ENCODE measurements around the gene PRL.

PRL gene

DNA sequence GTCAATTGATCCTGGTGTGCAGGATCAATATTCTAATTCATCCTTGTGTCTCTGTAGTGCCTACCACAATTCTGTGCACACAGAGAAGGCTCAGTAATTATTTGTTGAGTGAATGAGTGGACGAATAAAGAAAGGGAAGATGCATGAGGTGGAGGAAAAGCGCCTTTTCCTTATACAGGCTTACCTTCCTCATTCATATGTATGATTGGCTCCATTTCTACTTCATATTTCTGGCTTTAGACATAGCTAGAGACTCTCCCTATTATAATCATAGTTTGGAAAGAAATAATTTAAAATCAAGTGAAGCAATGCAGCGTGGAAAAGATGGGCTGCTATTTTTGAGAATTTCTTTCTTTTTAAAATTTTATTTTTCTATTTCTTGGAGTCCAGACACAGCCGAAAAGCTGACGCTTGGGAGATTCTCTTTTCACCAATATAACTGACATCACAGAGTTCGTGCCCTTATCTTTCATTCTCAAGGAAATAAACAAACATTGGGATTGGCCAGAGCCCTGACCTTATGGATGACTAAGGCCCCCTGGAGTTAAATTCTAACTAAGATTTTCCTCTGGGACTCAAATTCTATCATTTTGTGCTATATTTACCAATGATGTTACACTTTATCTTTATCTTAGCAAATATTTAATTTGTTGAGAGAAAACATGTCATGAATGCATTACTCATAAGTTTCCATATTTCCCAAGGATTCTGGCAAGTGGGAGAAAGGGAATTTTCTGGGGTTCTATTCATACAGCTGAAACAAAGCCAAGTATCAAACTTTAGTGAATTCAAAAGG is 48.1 kb downstream of the PRL start:
- TF ChIP-seq ZFX (IDR thresholded peaks at IDR 0.05), result no peak
- TF ChIP-seq, protein P1, sequence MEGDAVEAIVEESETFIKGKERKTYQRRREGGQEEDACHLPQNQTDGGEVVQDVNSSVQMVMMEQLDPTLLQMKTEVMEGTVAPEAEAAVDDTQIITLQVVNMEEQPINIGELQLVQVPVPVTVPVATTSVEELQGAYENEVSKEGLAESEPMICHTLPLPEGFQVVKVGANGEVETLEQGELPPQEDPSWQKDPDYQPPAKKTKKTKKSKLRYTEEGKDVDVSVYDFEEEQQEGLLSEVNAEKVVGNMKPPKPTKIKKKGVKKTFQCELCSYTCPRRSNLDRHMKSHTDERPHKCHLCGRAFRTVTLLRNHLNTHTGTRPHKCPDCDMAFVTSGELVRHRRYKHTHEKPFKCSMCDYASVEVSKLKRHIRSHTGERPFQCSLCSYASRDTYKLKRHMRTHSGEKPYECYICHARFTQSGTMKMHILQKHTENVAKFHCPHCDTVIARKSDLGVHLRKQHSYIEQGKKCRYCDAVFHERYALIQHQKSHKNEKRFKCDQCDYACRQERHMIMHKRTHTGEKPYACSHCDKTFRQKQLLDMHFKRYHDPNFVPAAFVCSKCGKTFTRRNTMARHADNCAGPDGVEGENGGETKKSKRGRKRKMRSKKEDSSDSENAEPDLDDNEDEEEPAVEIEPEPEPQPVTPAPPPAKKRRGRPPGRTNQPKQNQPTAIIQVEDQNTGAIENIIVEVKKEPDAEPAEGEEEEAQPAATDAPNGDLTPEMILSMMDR (conservative IDR thresholded peaks at IDR 0.05), result no peak
- H3K27ac ChIP-seq, result no peak overlapping the region

DNA sequence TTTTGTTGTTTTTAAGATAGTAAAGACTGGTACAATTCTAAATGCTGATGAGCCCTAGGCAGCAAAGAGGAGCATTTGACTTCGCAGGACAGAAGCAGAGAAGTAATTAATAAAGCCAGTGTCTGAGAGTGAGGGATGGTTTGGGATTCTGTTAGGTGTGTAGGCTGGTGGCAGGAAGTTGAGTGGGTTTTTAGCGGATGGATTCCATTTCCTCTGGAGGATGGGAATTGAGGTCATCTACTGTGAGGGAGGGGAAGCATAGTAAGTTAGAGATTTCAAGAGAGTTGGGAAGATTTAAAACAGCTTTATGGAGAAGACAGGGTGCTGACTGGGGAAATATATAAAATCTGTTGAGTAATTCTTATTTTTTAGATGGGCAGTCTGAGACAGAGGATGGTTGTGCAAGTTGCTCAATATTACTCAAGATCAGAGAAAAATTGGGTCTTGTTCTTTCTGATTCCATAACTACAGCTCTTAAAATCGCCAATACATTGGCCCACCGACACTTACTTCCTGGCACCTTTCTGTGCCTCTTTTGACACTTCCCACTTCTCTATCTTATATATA is 48.8 kb downstream of the PRL start:
- TF ChIP-seq, protein P1 (conservative IDR thresholded peaks at IDR 0.05), result no peak
- no peak for TF ChIP-seq ZFX (IDR thresholded peaks at IDR 0.05)
- H3K27ac ChIP-seq, result no peak overlapping the region

DNA sequence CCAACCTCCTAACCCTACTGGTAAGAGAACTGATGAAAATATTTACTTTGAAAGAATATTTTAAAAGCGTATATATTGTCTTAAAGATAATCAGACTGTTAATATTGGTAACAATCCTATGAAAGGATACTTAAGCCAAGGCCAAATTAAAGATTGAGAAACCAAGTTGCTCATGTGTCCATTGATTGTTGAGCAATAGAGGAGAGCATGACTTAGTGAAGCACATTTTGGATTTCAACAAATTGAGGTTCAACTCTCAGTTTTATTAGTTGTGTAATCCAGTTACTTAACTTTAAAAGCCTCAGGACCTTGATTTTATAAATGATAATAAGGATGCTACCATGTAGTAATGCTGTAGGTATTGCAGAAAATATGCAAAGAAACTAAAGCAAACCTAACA is 56.8 kb downstream of the PRL start:
- TF ChIP-seq, protein P1 (conservative IDR thresholded peaks at IDR 0.05), result no peak
- TF ChIP-seq ZFX (IDR thresholded peaks at IDR 0.05), result no peak
- H3K27ac ChIP-seq, result no peak overlapping the region

DNA sequence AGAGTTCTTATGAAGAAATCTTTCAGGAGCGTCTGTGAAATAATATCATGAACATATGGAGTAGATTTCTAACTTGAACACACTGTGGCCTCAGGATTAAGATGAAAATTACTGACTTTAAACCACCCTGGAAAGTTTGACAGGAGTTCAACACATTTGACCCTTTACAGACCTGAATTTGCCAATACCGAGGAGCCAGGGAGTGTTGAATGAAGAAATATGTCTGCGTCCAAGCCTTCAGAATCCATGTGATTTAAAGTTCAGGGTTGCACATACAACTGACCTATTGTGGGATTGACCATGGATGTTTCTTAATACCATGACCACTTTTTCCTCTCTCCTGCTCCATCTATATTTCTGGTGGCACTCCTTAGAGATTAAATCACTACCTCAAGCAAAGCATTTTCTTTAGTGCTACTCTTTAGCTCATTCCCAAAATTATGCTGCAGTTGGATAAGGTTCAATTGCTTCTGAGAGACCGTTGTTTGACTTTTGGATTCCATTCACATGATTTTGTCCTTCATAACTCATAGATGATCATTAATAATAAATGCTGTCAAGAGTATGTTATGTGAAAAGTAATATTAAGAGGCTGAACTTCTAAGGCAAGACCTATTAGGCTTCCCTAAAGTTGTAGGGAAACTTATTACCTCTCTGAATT is 57.4 kb downstream of the PRL start:
- no peak for TF ChIP-seq ZFX (IDR thresholded peaks at IDR 0.05)
- TF ChIP-seq, protein P1 (conservative IDR thresholded peaks at IDR 0.05), result no peak
- no peak overlapping the region for H3K27ac ChIP-seq

DNA sequence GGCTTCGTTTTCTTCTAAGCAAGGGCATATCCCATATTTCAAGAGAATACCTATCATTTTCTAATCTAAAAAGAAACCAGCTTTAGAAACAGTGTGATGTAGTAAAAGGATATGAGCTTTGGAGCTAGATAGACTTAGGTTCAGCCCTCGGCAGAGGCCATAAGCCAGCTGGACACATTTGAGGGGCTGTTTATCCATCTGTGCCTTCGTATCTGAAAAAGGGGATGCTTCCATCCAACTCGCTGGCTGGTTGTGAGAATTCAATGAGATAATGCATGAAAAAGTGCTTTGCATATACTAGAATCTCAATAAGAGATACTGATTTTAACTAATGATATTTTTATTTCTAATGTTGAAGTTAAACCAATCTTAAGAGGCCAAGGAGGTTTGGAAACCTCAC is 58.0 kb downstream of the PRL start:
- no peak overlapping the region for H3K27ac ChIP-seq
- TF ChIP-seq, protein P1 (conservative IDR thresholded peaks at IDR 0.05), result no peak
- TF ChIP-seq ZFX (IDR thresholded peaks at IDR 0.05), result no peak

DNA sequence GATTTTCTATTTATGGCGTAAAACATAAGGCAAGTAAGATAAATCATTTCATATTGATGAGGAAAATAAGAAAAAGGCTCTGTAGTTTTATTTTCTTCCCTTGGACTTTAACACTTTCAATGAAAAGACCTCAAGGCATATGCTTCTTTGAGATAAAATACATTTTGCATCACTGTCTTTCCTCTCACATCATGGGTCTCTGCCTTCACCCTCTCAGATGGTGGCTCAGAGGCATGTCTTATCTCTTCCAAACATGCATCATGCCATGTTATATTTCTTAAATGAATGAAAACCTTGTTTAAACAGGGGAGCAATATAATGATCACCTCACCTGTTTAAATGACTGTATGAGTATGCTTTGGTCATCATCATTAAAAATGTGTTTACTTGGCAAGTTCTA is 59.3 kb downstream of the PRL start:
- TF ChIP-seq ZFX (IDR thresholded peaks at IDR 0.05), result no peak
- TF ChIP-seq, protein P1 (conservative IDR thresholded peaks at IDR 0.05), result no peak
- no peak overlapping the region for H3K27ac ChIP-seq

Measured in C4-2B (cell line).